ENCODE measurements around the gene ZNF333.

The ZNF333 gene

DNA sequence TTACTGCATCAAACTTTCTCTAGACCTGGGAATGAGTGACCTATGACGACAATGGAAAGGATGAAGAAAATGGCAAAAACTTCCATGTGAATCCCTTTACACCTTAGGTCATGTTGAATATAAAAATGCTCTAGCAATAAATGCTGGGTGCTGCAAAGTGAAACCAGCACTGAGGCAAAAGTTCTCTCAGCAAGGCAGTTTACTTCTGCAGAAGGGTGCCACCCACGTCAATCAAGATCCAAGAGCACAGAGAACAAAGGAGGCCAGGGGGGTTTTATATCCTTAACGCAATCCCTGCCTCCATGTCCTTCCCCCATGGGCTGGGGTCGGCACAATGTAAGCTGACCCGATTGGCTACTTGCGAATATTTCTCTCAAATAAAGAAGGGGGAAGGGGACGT, 38.7 kb downstream of the ZNF333 start:
- H3K36me3 ChIP-seq = peaks cover 16% of the 10 kb centered on the region
- H3K27ac ChIP-seq = no peak overlapping the region
- TF ChIP-seq Cebpa-rat (IDR thresholded peaks at IDR 0.05) = no peak
- peaks cover 90% of the 10 kb centered on the region for H3K9me3 ChIP-seq
- peak overlapping the region; percentile 29; the same call in 1 of the 2 replicates for H3K4me3 ChIP-seq
- H3K4me2 ChIP-seq = no peak overlapping the region
- H3K9ac ChIP-seq = no peak overlapping the region
- peaks cover 19% of the 10 kb centered on the region for H3K4me1 ChIP-seq
- H3K27me3 ChIP-seq = no peaks in the 10 kb centered on the region
- no peaks in the 10 kb centered on the region for H4K20me1 ChIP-seq

DNA sequence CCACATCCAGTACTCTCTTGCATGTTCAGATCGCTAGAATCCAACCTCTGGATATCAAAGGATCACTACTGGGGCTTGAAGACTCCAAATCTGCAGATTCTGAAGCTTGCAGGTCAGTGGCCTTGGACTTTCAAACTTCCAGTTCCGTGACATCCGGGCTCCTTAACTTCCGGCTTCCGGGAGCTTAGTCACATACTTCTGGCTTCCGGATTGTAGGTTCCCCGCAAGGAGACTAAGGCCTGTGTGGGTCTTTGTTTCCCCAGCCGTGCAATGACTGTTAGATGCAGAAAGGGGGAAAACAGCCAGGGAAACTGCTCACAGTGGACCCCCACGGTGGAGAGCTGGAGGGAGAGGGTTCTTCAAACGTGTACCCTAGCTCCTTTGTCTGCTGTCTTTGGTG, 41.4 kb downstream of the ZNF333 start:
- Histone ChIP-seq H4K20me1 (no peaks in the 10 kb centered on the region), H3K9ac (no peak overlapping the region), H3K4me1 (peaks cover 19% of the 10 kb centered on the region), H3K9me3 (peaks cover 77% of the 10 kb centered on the region), H3K27me3 (no peaks in the 10 kb centered on the region), H3K4me2 (no peak overlapping the region), H3K4me3 (no peak overlapping the region), H3K27ac (no peak overlapping the region), H3K36me3 (0 out of 2 replicates have a peak, but pooled peaks cover under 1% of the 10 kb centered on the region)
- no peak for TF ChIP-seq Cebpa-rat (IDR thresholded peaks at IDR 0.05)

DNA sequence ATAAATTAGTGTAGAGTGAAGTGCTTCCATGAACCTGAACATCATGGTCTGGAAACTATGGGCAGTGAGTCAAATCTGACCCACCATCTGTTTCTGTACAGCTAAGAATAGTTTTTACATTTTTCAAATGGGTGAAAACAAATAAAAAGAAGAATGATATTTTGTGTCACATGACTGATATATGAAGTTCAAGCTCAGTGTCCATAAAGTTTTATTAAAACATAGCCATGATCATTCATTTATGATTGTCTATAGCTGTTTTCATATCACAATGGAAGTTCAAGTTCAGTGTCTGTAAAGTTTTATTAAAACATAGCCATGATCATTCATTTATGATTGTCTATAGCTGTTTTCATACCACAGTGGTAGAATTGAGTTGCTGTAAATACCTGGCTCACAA, 42.7 kb downstream of the ZNF333 start:
- peaks cover 19% of the 10 kb centered on the region for H3K4me1 ChIP-seq
- no peak overlapping the region for H3K27ac ChIP-seq
- H3K36me3 ChIP-seq = no peaks in the 10 kb centered on the region
- no peak overlapping the region for H3K9ac ChIP-seq
- H3K27me3 ChIP-seq = no peaks in the 10 kb centered on the region
- H3K4me2 ChIP-seq = no peak overlapping the region
- TF ChIP-seq Cebpa-rat (IDR thresholded peaks at IDR 0.05) = no peak
- no peaks in the 10 kb centered on the region for H4K20me1 ChIP-seq
- no peak overlapping the region for H3K4me3 ChIP-seq
- H3K9me3 ChIP-seq = peaks cover 64% of the 10 kb centered on the region

DNA sequence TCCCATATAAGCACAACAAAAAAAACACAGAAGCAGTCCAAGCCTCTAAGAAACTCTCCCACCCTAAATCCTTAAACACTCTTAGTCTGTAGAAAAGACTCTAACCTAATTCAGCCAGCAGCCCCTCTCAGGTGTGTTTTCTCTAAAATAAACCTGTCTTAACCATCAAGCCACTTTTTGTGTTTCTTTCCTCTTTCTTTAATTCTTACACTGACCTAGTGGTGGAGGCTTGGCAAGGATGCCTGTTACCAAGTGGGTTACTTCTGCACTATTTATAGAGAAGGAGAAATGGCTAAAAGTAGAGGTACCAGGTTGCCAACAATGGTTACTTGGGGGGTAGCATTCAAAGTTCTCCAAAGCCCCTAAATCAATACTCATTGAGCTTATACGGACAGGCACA, 43.7 kb downstream of the ZNF333 start:
- H3K36me3 ChIP-seq = no peaks in the 10 kb centered on the region
- no peak for TF ChIP-seq Cebpa-rat (IDR thresholded peaks at IDR 0.05)

DNA sequence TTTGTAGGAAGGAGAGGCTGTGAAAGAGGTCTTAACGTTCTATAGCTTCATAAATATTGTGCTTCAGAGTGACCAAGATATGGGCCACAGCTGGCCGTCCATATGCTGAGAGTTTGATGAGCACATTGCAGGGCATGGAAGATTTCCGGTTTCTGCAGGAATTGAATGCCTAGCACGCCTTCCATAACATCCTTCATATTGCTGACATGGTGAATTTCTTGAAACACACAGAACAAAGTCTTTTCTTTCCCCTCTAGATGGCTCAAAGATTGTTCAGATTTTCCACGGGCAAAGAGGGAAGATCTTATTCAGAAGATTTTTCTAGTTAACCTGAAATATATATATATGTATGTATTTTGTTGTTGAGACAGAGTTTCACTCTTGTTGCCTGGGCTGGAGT, 46.1 kb downstream of the ZNF333 start:
- Histone ChIP-seq H4K20me1 (no peaks in the 10 kb centered on the region), H3K9ac (no peak overlapping the region), H3K4me2 (no peak overlapping the region), H3K36me3 (no peaks in the 10 kb centered on the region), H3K27ac (no peak overlapping the region), H3K4me1 (peaks cover 7% of the 10 kb centered on the region; the same call in 1 of the 2 replicates), H3K4me3 (no peak overlapping the region), H3K9me3 (peaks cover 37% of the 10 kb centered on the region), H3K27me3 (no peaks in the 10 kb centered on the region)
- no peak for TF ChIP-seq Cebpa-rat (IDR thresholded peaks at IDR 0.05)

More for the DNA sequence above, 43.7 kb downstream of the ZNF333 start:
- Histone ChIP-seq H3K27ac (no peak overlapping the region), H3K4me3 (no peak overlapping the region), H3K9me3 (peaks cover 53% of the 10 kb centered on the region), H3K4me2 (no peak overlapping the region), H3K27me3 (no peaks in the 10 kb centered on the region), H4K20me1 (no peaks in the 10 kb centered on the region), H3K9ac (no peak overlapping the region), H3K4me1 (peaks cover 19% of the 10 kb centered on the region)

DNA sequence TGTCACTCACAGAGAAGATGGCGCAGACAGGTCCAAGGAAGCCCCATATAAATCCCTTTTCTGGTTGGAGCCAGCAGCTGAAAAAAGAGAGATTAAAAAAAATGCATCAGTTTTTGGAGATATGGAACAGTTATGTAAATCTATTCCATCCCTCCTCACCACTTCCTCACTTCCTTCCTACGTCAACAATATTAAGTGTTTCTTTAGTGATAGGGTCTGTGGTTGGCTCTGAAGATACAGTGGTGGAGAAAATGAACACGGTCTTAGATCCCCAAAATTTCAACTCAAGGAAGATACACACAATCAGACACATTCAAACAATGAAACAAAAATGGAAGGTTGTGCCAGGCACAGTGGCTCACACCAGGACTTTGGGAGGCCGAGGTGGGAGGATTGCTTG, 57.0 kb downstream of the ZNF333 start:
- no peak overlapping the region for H3K27ac ChIP-seq
- peak overlapping the region; percentile 55 for H3K4me2 ChIP-seq
- H3K4me1 ChIP-seq = peaks cover 12% of the 10 kb centered on the region
- H3K9ac ChIP-seq = no peak overlapping the region
- no peaks in the 10 kb centered on the region for H4K20me1 ChIP-seq
- peaks cover 26% of the 10 kb centered on the region for H3K9me3 ChIP-seq
- peaks cover 13% of the 10 kb centered on the region; the same call in 1 of the 2 replicates for H3K36me3 ChIP-seq
- H3K27me3 ChIP-seq = no peaks in the 10 kb centered on the region
- H3K4me3 ChIP-seq = no peak overlapping the region
- no peak for TF ChIP-seq Cebpa-rat (IDR thresholded peaks at IDR 0.05)

DNA sequence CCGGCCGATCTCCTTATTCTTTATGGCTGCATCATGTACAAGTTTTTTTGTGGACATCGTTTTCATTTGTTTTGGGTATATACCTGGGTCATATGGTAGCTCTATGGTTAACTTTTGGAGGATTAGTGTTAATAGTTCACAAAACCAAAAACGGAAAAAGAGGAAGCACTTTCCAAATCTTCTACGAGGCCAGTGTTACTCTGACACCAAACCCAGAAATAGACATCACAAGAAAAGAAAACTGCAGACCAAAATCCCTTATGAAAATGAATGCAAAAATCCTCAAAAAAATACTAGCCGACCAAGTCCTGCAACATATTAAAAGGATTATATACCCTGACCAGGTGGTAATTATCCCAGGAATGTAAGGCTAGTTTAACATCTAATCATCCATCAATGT, 58.8 kb downstream of the ZNF333 start:
- H3K27me3 ChIP-seq = no peaks in the 10 kb centered on the region
- H3K9me3 ChIP-seq = peaks cover 9% of the 10 kb centered on the region
- TF ChIP-seq Cebpa-rat (IDR thresholded peaks at IDR 0.05) = no peak
- 0 out of 2 replicates have a peak, but pooled peaks cover 5% of the 10 kb centered on the region for H3K36me3 ChIP-seq
- no peak overlapping the region for H3K4me2 ChIP-seq
- no peak overlapping the region for H3K4me3 ChIP-seq
- no peak overlapping the region for H3K9ac ChIP-seq
- no peak overlapping the region for H3K27ac ChIP-seq
- H4K20me1 ChIP-seq = no peaks in the 10 kb centered on the region
- peaks cover 12% of the 10 kb centered on the region for H3K4me1 ChIP-seq

DNA sequence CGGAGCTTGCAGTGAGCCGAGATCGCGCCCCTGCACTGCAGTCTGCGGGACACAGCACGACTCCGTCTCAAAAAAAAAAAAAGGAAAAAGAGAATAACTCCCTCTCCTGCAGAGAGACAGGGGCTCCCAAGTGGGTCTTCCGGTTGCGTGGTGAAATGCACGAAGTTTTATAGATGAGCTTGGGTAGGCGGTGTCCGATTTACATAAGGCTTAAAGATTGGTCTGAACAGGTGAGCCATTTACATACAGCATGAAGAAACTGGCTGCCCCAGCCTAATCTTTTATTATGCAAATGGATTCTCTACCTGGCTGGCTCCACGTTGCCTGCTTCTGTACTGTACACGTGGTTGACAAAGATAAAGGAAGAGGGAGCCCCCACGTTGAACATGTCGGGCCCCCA, 69.0 kb downstream of the ZNF333 start:
- Histone ChIP-seq H3K27ac (no peak overlapping the region), H3K36me3 (no peaks in the 10 kb centered on the region), H3K4me3 (no peak overlapping the region), H3K9ac (no peak overlapping the region), H3K4me2 (no peak overlapping the region), H3K9me3 (no peaks in the 10 kb centered on the region), H3K27me3 (0 out of 2 replicates have a peak, but pooled peaks cover 2% of the 10 kb centered on the region), H3K4me1 (no peaks in the 10 kb centered on the region), H4K20me1 (no peaks in the 10 kb centered on the region)
- no peak for TF ChIP-seq Cebpa-rat (IDR thresholded peaks at IDR 0.05)

DNA sequence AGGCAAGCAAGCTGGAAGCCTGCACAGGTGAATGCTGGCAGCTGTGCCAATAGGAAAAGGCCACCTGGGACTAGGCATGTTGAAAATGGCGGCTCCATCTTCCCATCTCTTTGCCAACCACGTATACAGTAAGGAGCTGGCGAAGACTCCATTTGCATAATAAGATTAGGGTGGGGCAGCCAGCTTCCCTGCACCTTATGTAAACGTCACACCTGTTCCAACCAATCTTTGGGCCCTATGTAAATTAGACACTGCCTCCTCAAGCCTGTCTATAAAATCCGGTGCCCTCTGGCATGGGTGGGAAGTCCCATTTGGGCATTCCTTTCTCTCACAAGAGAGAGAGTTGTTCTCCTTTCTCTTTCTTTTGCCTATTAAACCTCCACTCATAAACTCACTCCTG, 71.8 kb downstream of the ZNF333 start:
- Histone ChIP-seq H3K9me3 (no peaks in the 10 kb centered on the region), H3K36me3 (no peaks in the 10 kb centered on the region), H3K4me1 (no peaks in the 10 kb centered on the region), H4K20me1 (no peaks in the 10 kb centered on the region), H3K27me3 (peaks cover 9% of the 10 kb centered on the region; the same call in 1 of the 2 replicates), H3K27ac (no peak overlapping the region), H3K4me2 (no peak overlapping the region), H3K9ac (no peak overlapping the region), H3K4me3 (no peak overlapping the region)
- TF ChIP-seq Cebpa-rat (IDR thresholded peaks at IDR 0.05) = no peak

DNA sequence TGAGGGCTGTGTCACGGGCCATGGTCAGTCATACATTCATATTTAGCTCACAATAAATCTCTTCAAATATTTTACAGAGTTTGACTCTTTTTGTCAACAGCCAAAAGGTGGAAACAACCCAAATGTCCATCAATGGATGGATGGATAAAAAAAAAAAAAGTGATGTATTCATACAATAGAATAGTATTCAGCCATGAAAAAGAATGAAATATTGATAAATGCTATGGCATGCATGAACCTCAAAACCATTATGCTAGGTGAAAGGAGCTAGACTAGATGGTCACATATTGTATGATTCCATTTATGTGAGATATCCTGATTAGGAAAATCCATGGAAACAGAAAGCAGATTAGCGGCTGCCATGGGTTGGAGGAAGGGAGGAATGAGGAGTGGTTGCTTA, 72.3 kb downstream of the ZNF333 start:
- H3K4me2 ChIP-seq = no peak overlapping the region
- no peaks in the 10 kb centered on the region for H4K20me1 ChIP-seq
- no peaks in the 10 kb centered on the region for H3K9me3 ChIP-seq
- H3K36me3 ChIP-seq = no peaks in the 10 kb centered on the region
- H3K4me1 ChIP-seq = no peaks in the 10 kb centered on the region
- H3K4me3 ChIP-seq = no peak overlapping the region
- no peak overlapping the region for H3K9ac ChIP-seq
- no peak overlapping the region for H3K27ac ChIP-seq
- no peak for TF ChIP-seq Cebpa-rat (IDR thresholded peaks at IDR 0.05)
- peaks cover 9% of the 10 kb centered on the region; the same call in 1 of the 2 replicates for H3K27me3 ChIP-seq

Data from BLaER1 (cell line).